Measurements from ENCODE around the gene AEBP1.

Gene AEBP1

DNA sequence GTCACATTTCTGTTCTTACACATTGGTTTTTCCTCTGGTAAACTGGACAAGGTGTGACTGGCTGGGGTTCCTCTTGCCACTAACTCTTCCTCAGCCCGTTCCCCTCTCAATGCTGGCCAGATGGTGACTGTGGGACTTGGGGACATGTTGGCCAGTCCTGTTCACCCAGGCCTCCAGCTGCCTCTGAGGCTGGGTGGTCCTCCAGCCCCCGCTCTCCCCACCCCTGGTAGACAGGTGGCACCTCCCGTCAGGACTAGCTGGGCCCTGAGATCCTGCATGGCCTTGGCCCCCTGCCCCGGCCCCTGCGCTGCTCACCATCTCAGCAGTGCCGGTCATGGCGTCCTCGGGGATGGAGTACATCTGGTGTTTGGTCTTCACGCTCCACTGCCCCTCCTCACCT, 47.8 kb downstream of the AEBP1 start:
- H3K9ac ChIP-seq (ENCODE audit: low read length): no peak overlapping the region
- no peak overlapping the region for H3K4me3 ChIP-seq (ENCODE audit: low read length)
- H3K4me1 ChIP-seq (ENCODE audit: control insufficient read depth, low read depth, low read length): peaks cover 9% of the 10 kb centered on the region
- H3K9me3 ChIP-seq (ENCODE audit: control insufficient read depth, low read depth, low read length): no peaks in the 10 kb centered on the region
- no peak overlapping the region for H3K27ac ChIP-seq (ENCODE audit: low read length)
- H3K27me3 ChIP-seq (ENCODE audit: control insufficient read depth, insufficient read depth, low read length): peaks cover 4% of the 10 kb centered on the region
- H3K36me3 ChIP-seq (ENCODE audit: control insufficient read depth, low read depth, low read length): no peaks in the 10 kb centered on the region

DNA sequence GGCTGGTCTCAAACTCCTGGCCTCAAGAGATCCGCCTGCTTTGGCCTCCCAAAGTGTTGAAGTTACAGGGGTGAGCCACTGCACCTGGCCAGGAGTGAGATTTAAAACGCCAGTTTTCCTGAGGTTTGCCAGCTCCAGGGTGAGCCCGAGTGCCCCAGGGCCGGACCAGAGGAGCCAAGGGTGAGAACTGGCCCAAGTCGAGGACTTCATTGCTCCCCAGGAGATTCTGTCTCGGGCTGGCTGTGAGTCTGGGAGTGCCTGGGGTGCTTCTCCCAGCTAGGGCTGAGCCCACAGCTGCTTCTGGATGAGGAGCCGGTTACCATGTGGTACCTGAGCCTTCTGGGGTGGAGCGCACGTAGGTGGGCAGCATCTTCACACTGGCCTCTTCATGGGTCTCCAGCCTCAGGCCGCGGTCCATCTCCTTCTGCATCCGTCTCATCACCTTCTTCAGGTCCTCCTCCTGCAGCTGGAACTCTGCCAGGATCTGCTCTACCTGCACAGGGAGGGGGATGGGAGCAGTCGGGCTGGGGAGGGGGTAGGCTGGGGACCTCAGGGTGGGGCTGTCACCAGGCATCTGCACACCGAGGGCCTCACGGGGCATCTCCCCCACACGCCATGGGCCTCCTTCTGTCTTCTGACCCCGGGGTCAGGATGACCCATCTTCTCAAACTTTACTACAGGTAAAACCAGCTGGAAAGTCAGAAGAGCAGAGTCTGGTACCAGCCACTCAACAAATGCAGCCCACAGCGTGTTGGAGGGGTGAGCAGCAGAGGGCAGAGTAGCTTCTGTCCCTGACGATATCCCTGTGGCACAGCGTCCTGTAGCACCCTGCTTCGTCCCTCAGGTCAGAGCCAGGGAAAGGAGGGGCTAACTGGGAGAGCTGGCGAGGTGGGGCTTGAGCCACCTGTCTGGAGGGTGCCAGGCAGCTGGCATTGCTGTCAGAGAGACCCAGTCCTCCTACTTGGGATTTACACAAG, 49.1 kb downstream of the AEBP1 start:
- Histone ChIP-seq H3K4me1 (ENCODE audit: control insufficient read depth, low read depth, low read length) (no peaks in the 10 kb centered on the region), H3K27ac (ENCODE audit: low read length) (no peak overlapping the region), H3K27me3 (ENCODE audit: control insufficient read depth, insufficient read depth, low read length) (no peaks in the 10 kb centered on the region), H3K9me3 (ENCODE audit: control insufficient read depth, low read depth, low read length) (no peaks in the 10 kb centered on the region), H3K9ac (ENCODE audit: low read length) (no peak overlapping the region), H3K36me3 (ENCODE audit: control insufficient read depth, low read depth, low read length) (no peaks in the 10 kb centered on the region), H3K4me3 (ENCODE audit: low read length) (no peak overlapping the region)

DNA sequence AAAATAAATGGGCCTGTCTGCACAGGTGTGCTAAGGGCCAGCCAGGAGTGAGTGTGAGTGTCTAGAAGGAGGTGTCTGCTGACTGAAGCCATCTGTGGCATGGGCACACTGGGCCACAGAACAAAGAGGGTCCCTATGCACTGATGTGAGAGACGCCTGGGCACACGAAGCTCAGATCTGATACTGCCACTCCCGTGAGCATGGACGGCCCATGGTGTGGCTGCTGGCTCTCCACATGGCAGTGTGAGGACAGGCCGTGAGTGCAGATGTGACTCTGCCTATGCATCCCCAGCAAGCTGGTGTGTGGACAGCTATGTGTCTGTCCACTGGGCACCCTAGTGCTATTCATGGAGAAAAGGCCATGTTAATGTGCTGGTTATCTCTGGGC, 49.8 kb downstream of the AEBP1 start:
- Histone ChIP-seq H3K4me1 (ENCODE audit: control insufficient read depth, low read depth, low read length) (no peaks in the 10 kb centered on the region), H3K9ac (ENCODE audit: low read length) (no peak overlapping the region), H3K27ac (ENCODE audit: low read length) (no peak overlapping the region), H3K36me3 (ENCODE audit: control insufficient read depth, low read depth, low read length) (no peaks in the 10 kb centered on the region), H3K27me3 (ENCODE audit: control insufficient read depth, insufficient read depth, low read length) (no peaks in the 10 kb centered on the region), H3K9me3 (ENCODE audit: control insufficient read depth, low read depth, low read length) (no peaks in the 10 kb centered on the region), H3K4me3 (ENCODE audit: low read length) (no peak overlapping the region)

DNA sequence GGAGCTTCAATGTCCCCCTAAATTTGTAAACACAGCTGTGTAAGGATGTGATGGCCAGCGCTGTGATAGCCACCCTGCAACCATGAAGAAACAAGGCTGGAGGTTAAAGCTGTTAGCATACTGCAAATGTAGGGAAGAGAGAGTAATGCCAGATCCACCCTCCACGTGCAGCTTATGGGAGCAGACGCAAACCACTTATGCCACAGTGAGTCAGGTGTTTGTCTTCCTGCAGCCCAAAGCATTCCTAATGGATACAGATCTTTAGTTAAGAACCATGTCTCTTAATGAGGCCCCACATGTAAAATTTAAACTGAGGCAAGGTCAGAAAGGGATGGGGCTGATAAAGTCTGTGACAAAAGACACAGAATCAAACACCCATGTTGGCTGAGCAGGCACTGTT, 50.6 kb downstream of the AEBP1 start:
- no peak overlapping the region for H3K9ac ChIP-seq (ENCODE audit: low read length)
- H3K27me3 ChIP-seq (ENCODE audit: control insufficient read depth, insufficient read depth, low read length): no peaks in the 10 kb centered on the region
- H3K36me3 ChIP-seq (ENCODE audit: control insufficient read depth, low read depth, low read length): no peaks in the 10 kb centered on the region
- no peaks in the 10 kb centered on the region for H3K9me3 ChIP-seq (ENCODE audit: control insufficient read depth, low read depth, low read length)
- H3K4me3 ChIP-seq (ENCODE audit: low read length): no peak overlapping the region
- no peaks in the 10 kb centered on the region for H3K4me1 ChIP-seq (ENCODE audit: control insufficient read depth, low read depth, low read length)
- no peak overlapping the region for H3K27ac ChIP-seq (ENCODE audit: low read length)

DNA sequence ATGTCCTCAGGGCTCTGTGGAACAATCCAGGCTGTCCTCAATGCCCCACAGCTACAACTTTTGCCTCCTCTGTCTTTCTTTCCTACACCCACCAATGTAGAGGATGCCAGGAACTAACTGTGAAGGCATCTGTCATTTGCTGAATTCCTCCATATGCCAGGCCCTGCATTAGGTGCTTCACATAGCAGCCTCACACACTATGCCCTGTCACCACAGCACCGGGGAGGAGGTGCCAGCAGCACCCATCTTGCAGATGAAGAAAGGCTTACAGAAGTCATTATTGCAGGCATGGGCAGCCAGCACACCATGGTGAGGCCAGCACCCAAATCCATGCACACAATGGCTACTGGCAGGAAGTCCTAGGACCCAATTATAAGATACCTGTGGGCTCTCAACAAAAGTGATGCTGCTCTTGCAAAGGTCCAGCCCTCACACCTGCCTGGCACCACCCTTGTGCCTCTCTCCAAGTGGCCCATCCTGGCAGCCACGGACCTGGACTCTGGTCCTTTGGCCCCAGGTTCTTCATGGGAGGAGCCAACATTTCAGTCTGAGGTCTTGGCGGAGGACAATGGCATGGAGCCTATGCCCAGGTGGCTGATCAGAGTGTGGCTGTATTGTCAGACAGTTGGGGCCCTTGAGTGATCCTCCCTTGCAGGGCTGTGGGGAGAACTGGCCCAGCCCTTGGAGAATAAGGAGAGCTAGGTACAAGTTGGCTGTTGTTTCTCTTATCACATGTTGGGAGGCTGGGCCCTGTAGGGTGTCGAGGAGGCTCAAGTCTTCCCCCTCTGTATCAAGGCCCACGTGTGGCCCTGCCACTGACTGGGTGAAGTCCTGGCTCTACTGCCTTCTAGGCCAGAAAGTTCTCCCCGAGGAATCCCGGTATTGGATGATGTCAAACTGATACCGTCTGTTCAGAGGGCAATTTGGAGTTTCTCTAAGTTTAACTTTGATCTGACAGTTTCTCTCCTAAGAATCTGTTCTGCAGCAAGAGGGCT, 51.3 kb downstream of the AEBP1 start:
- no peak overlapping the region for H3K9ac ChIP-seq (ENCODE audit: low read length)
- no peaks in the 10 kb centered on the region for H3K9me3 ChIP-seq (ENCODE audit: control insufficient read depth, low read depth, low read length)
- no peaks in the 10 kb centered on the region for H3K4me1 ChIP-seq (ENCODE audit: control insufficient read depth, low read depth, low read length)
- H3K27ac ChIP-seq (ENCODE audit: low read length): no peak overlapping the region
- H3K27me3 ChIP-seq (ENCODE audit: control insufficient read depth, insufficient read depth, low read length): no peaks in the 10 kb centered on the region
- H3K4me3 ChIP-seq (ENCODE audit: low read length): no peak overlapping the region
- H3K36me3 ChIP-seq (ENCODE audit: control insufficient read depth, low read depth, low read length): no peaks in the 10 kb centered on the region

DNA sequence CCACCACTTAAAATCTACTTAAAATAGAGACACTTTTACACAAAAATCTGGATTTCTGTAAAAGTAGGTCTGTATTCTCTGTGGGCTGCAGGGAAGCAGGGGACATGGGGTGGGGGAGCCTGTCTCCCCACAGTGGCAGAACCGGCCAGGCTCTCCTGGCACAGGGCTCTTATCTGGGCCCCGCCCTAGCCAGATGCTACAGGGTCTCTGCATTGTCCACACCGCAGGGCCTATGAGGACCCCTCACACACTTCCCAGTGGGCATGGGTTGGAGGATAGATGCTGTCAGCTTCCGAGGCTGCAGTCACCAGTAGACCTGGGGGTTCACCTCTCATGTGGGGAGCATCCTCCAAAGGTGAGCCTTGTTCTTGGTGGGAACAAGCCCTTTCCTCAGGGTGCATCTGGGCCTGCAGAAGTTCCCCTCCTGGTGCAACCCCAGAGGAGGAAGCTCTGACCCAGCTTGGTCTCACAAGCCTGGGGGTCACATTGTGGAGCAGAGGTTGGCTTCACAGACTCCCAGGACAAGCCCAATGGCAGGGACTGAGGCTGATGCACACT, 52.4 kb downstream of the AEBP1 start:
- Histone ChIP-seq H3K27me3 (ENCODE audit: control insufficient read depth, insufficient read depth, low read length) (no peaks in the 10 kb centered on the region), H3K36me3 (ENCODE audit: control insufficient read depth, low read depth, low read length) (no peaks in the 10 kb centered on the region), H3K4me3 (ENCODE audit: low read length) (no peak overlapping the region), H3K9ac (ENCODE audit: low read length) (no peak overlapping the region), H3K27ac (ENCODE audit: low read length) (no peak overlapping the region), H3K4me1 (ENCODE audit: control insufficient read depth, low read depth, low read length) (no peaks in the 10 kb centered on the region), H3K9me3 (ENCODE audit: control insufficient read depth, low read depth, low read length) (no peaks in the 10 kb centered on the region)

DNA sequence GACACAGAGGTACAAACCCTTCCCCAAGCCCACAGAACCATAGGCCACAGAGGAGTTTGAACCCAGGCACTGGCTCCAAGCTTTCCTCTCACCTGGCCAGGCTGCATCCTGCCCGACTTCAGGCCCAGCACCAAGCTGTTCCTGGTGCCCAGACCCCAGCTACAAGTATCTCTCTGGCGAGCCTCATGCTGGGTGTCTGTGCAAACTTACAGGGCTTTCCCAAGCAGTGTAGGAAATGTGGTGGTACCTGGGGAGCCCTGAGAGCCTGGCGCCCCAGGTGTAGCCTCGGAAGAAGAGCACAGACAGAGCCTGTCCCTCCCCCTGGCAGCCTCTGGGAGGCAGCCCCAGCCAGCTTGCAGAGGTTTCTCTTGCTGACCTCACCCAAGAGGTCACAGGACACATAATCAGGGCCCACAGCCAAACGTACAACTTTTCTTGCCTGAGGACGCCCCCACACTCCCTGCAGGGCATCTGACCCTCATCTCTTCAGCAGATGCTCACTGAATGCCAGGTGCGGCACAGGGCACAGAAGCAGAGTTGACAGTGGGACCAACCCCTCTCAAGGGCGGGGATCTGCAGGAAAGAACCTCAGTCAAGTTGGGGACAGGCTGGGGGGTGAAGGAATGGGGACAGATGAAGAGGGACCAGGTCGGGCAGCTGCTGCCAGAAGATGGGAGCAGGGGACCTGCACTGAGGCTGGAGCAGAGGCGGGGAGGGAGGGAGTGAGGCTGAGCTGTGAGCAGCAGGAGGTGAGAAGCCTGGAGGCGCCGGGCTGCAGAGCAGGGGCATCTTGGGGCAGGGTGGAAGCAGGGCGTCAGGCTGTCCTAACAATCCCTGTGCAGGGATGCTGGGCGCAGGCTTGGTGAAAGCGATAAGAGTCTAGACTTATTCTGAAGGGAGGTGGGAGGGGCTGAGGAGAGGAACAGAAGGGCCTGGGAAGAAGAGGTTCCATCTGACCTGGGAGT, 53.3 kb downstream of the AEBP1 start:
- H3K9ac ChIP-seq (ENCODE audit: low read length): no peak overlapping the region
- no peaks in the 10 kb centered on the region for H3K36me3 ChIP-seq (ENCODE audit: control insufficient read depth, low read depth, low read length)
- H3K9me3 ChIP-seq (ENCODE audit: control insufficient read depth, low read depth, low read length): no peaks in the 10 kb centered on the region
- H3K27ac ChIP-seq (ENCODE audit: low read length): no peak overlapping the region
- no peak overlapping the region for H3K4me3 ChIP-seq (ENCODE audit: low read length)
- no peaks in the 10 kb centered on the region for H3K27me3 ChIP-seq (ENCODE audit: control insufficient read depth, insufficient read depth, low read length)
- no peaks in the 10 kb centered on the region for H3K4me1 ChIP-seq (ENCODE audit: control insufficient read depth, low read depth, low read length)

DNA sequence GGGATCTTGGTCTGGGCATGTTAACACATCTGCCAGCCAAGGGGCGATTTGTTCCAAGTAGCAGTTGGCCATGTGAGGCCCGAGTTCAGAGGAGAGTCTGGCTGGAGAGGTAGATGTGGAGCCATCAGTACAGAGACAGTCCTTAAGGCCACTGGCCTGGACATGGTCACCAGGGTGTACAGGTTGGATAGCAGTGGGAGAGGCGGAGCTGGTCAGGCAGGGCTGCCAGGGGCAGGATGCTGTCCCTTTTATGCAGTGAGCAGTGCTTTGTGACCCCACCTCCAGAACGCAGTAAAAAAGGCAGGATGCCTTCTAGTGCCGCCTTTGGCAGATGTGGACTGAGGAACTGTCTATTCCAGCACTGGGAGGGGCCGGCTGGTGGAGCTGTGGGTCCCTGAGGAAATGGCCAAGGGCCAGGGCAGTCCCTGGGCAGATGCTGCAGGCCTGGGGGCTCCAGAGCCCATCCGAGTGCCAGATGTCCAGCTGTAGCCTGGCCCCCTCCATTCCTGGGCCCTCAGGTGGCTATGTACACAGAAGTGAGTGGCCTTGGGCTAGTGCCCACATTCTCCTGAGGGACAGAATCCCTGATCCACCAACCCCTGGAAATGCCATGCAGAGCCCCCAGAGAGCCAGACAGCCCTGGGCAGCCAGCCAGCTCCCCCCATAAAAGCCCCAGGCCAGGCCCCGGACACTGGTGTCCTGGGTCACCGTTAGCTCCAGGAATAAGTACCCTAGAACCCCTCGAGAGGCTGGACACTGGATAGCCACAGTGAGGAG, 54.1 kb downstream of the AEBP1 start:
- H3K4me3 ChIP-seq (ENCODE audit: low read length): no peak overlapping the region
- H3K27ac ChIP-seq (ENCODE audit: low read length): no peak overlapping the region
- no peak overlapping the region for H3K9ac ChIP-seq (ENCODE audit: low read length)
- no peaks in the 10 kb centered on the region for H3K36me3 ChIP-seq (ENCODE audit: control insufficient read depth, low read depth, low read length)
- H3K27me3 ChIP-seq (ENCODE audit: control insufficient read depth, insufficient read depth, low read length): no peaks in the 10 kb centered on the region
- H3K9me3 ChIP-seq (ENCODE audit: control insufficient read depth, low read depth, low read length): no peaks in the 10 kb centered on the region
- no peaks in the 10 kb centered on the region for H3K4me1 ChIP-seq (ENCODE audit: control insufficient read depth, low read depth, low read length)

DNA sequence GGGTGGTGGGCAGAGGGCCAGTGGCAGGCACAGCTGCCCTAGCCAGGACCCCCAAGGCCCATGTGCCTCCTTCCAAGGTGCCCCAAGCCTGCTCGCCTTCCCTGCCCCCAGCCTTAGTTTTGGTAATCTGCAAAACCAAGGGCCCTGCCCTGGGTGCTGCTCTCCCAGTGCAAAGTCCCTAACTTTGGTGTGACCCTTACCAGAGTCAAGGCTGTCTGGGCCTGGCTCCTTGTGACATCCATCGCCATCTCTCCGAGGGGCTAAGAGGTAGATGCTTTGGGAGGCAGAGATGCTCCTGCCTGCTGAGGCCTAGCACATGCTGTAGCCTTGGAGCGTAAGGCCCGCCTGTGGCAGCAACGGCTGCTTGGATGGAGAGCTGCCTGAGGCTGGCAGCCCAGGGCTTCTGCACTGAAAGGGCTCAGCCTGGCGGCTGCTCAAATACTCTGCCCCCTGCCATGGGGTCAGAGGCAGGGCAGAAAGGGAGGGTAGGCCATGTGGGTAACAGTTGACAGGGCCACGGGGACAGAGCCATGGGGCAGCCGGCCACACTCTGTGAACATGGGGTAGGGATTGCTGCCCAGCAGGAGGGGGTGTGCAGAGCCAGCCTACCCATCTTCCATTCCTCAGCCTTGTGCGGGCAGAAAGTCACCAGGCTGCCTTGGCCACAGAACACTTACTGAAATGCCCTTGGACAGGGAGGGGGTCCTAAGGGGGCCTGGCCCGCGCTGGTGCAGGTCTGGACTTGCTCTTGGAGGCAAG, 54.9 kb downstream of the AEBP1 start:
- Histone ChIP-seq H3K36me3 (ENCODE audit: control insufficient read depth, low read depth, low read length) (no peaks in the 10 kb centered on the region), H3K4me1 (ENCODE audit: control insufficient read depth, low read depth, low read length) (peaks cover 7% of the 10 kb centered on the region), H3K27me3 (ENCODE audit: control insufficient read depth, insufficient read depth, low read length) (no peaks in the 10 kb centered on the region), H3K9me3 (ENCODE audit: control insufficient read depth, low read depth, low read length) (no peaks in the 10 kb centered on the region), H3K9ac (ENCODE audit: low read length) (no peak overlapping the region), H3K4me3 (ENCODE audit: low read length) (no peak overlapping the region), H3K27ac (ENCODE audit: low read length) (no peak overlapping the region)

All from iPS-18a (cell line).